GM18907 (cell line): ENCODE measurements around the gene MAPKAP1.

Experiments
- ATAC-seq: cut with Tn5 transposase; IDR thresholded peaks from one replicate; pipeline ENCODE4 v1.9.1; 2021; ENCODE audit warnings: mild to moderate bottlenecking, moderate library complexity; ENCODE audit not compliant: unreplicated experiment

Gene MAPKAP1

GRCh38 chr9:125646217-125646616 is 60.8 kb downstream of the MAPKAP1 start:
- ATAC-seq: peak; percentile 17

- ATAC-seq: no peak
Measured at GRCh38 chr9:125644819-125645507, 62.0 kb downstream of the MAPKAP1 start.

- ATAC-seq: no peak
Measured at GRCh38 chr9:125642311-125642710, 64.7 kb downstream of the MAPKAP1 start.

GRCh38 chr9:125639057-125639456 is 68.0 kb downstream of the MAPKAP1 start:
- ATAC-seq: no peak

- no peak for ATAC-seq
Measured at GRCh38 chr9:125638239-125639045, 68.6 kb downstream of the MAPKAP1 start.

- ATAC-seq: no peak
Measured at GRCh38 chr9:125637241-125637640, 69.8 kb downstream of the MAPKAP1 start.

GRCh38 chr9:125635888-125636287 is 71.1 kb downstream of the MAPKAP1 start:
- ATAC-seq: no peak

- no peak for ATAC-seq
Measured at GRCh38 chr9:125634040-125634717, 72.8 kb downstream of the MAPKAP1 start.

- ATAC-seq: no peak
Measured at GRCh38 chr9:125633116-125633745, 73.8 kb downstream of the MAPKAP1 start.

- ATAC-seq: peak; percentile 60
Measured at GRCh38 chr9:125632321-125633115, 74.5 kb downstream of the MAPKAP1 start.

- peak; percentile 35 for ATAC-seq
Measured at GRCh38 chr9:125631391-125632085, 75.5 kb downstream of the MAPKAP1 start.

GRCh38 chr9:125630436-125630835 is 76.6 kb downstream of the MAPKAP1 start:
- ATAC-seq: no peak

GRCh38 chr9:125629446-125629845 is 77.6 kb downstream of the MAPKAP1 start:
- ATAC-seq: no peak

- no peak for ATAC-seq
Measured at GRCh38 chr9:125626187-125626586, 80.8 kb downstream of the MAPKAP1 start.

- no peak for ATAC-seq
Measured at GRCh38 chr9:125621170-125621569, 85.8 kb downstream of the MAPKAP1 start.

GRCh38 chr9:125620216-125620615 is 86.8 kb downstream of the MAPKAP1 start:
- ATAC-seq: no peak

- no peak for ATAC-seq
Measured at GRCh38 chr9:125617087-125617486, 89.9 kb downstream of the MAPKAP1 start.

GRCh38 chr9:125613141-125613540 is 93.9 kb downstream of the MAPKAP1 start:
- no peak for ATAC-seq

GRCh38 chr9:125612616-125613015 is 94.4 kb downstream of the MAPKAP1 start:
- ATAC-seq: no peak
